Measurements from ENCODE around the gene ANKRD26. TPM values are rescaled to one million over a fixed set of nuclear protein-coding genes. Genes with fewer than 3 reads are reported as not detected.

ANKRD26 gene
- total and polyA plus RNA-seq, 2 of the 13 experiments (the other 11 are each of a cell fraction or from before 2014, with no cell fraction given) = 1.5 to 9.6 TPM

DNA sequence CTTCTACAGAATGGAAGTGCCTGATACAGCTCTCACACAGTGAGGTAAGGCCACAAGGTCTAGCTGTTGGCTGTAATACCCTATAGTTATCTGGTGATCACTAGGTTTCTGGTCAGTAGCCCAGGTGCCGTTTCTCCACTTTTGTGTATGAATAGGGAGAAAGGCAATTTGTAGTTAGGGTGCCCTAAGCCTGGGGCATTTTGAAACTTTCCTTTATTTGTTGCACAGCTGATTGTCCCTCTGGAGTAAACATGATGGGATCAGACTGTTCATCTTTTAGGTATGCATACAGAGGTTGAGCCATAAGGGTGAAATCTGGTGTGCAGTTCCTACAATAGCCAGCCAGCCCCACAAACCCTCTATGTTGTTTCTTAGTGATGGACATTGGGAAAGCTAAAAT is 112.4 kb downstream of the ANKRD26 start:
- Histone ChIP-seq H4K20me1 (ENCODE audit: insufficient read depth, low read length) (no peaks in the 10 kb centered on the region), H2AFZ (ENCODE audit: low read length) (no peak overlapping the region), H3K27me3 (ENCODE audit: control insufficient read depth in 1 of 2, insufficient read depth in 2 of 2, low read length in 2 of 2) (no peaks in the 10 kb centered on the region), H3K79me2 (ENCODE audit: insufficient read depth, low read length) (no peaks in the 10 kb centered on the region), H3K4me1 (ENCODE audit: insufficient read depth, low read length) (no peaks in the 10 kb centered on the region), H3K36me3 (replicated peaks in 1 of 2; ENCODE audit: control insufficient read depth in 1 of 2, insufficient read depth in 2 of 2, low read length in 2 of 2) (no peaks in the 10 kb centered on the region), H3K4me3 (replicated peaks in 1 of 3; ENCODE audit: insufficient read depth in 1 of 3, low read depth in 2 of 3, low read length in 3 of 3) (no peak overlapping the region), H3K9me3 (ENCODE audit: low read length) (no peaks in the 10 kb centered on the region), H3K9ac (ENCODE audit: insufficient read depth, low read depth, low read length) (no peak overlapping the region), H3K4me2 (ENCODE audit: low read depth, low read length) (no peak overlapping the region), H3K27ac (ENCODE audit: extremely low read length, insufficient read depth, low read length) (no peak overlapping the region)
- WGBS (ENCODE audit: low lambda C conversion rate) = 91% methylated on average over 1 of the region's 1 CpG
- CTCF ChIA-PET (ENCODE audit: low intra/inter-chr PET ratio, low total read pairs) = no interaction called here
- in situ Hi-C loops (cut with HindIII; ENCODE audit: extremely low pct_ligation_motif_present, low pct_unique_long_range_greater_than_20kb) (no loop called here), intact Hi-C loops (cut with micrococcal nuclease; ENCODE audit: unreplicated experiment) (no loop called here)
- POLR2A ChIA-PET = no interaction called here
- BruUV-seq (replicated peaks) = no TSS peak
- FAIRE-seq (no peak), DNase-seq (ENCODE audit: low spot score) (no peak), ATAC-seq (no peak)
- TF ChIP-seq GATAD1 (CRISPR knock-in tag; IDR thresholded peaks at IDR 0.05) = no peak
- TF ChIP-seq BCLAF1 (IDR thresholded peaks at IDR 0.05) = no peak
- no peak for TF ChIP-seq IRF2 (CRISPR knock-in tag; IDR thresholded peaks at IDR 0.05)
- TF ChIP-seq, protein P1, sequence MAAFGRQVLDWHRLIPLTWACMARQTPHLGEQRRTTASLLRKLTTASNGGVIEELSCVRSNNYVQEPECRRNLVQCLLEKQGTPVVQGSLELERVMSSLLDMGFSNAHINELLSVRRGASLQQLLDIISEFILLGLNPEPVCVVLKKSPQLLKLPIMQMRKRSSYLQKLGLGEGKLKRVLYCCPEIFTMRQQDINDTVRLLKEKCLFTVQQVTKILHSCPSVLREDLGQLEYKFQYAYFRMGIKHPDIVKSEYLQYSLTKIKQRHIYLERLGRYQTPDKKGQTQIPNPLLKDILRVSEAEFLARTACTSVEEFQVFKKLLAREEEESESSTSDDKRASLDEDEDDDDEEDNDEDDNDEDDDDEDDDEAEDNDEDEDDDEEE (CRISPR knock-in tag; IDR thresholded peaks at IDR 0.05) = no peak
- no peak for TF ChIP-seq MED8 (CRISPR knock-in tag; IDR thresholded peaks at IDR 0.05; ENCODE audit: insufficient replicate concordance)
- no peak for TF ChIP-seq NFIB (CRISPR knock-in tag; IDR thresholded peaks at IDR 0.05; ENCODE audit: borderline replicate concordance)
- no peak for TF ChIP-seq GABPB1 (CRISPR knock-in tag; IDR thresholded peaks at IDR 0.05)
